Adrenal gland (tissue), 12 donors: Measurements from ENCODE around the gene GOLGA7B. TPM values are rescaled to one million over a fixed set of nuclear protein-coding genes. Genes with fewer than 3 reads are reported as not detected.

ENCODE experiments used
- DNase-seq, 7 donors: peaks; one replicate each; pipeline ENCODE4 v3.0.0-alpha.2; 2019 to 2020
- H3K27ac ChIP-seq, 5 donors: fragments of 200-600 bp; sonication (generic) in 4 of 5; 1 replicate in 3 of 5; 2 replicates in 2 of 5; pipeline versions ENCODE4 v1.5.1 to v1.8.0; 2016 to 2020; ENCODE audit warnings: mild to moderate bottlenecking in 1 of 5
- H3K27me3 ChIP-seq: fragments of 200-600 bp; 2 replicates; pipeline ENCODE4 v1.8.0; 2021
- H3K36me3 ChIP-seq, 2 donors: fragments of 200-600 bp; replicated peaks in 1 of 2; 1 replicate in 1 of 2; 2 replicates in 1 of 2; pipeline versions ENCODE4 v1.5.1 to v1.8.0; 2018 to 2022
- H3K4me1 ChIP-seq, 2 donors: fragments of 200-600 bp; replicated peaks in 1 of 2; 1 replicate in 1 of 2; 2 replicates in 1 of 2; pipeline versions ENCODE4 v1.5.1 to v1.8.0; 2018 to 2021
- H3K4me3 ChIP-seq, 4 donors: fragments of 200-600 bp; sonication (generic) in 3 of 4; one replicate each; pipeline ENCODE4 v1.5.1; 2016 to 2018
- H3K9me3 ChIP-seq, 3 donors: fragments of 200-600 bp; sonication (generic) in 1 of 3; replicated peaks in 1 of 3; 1 replicate in 2 of 3; 2 replicates in 1 of 3; pipeline versions ENCODE4 v1.5.1 to v1.8.0; 2016 to 2021
- POLR2A ChIP-seq, 2 donors: fragments of 450-650 bp; IDR thresholded peaks; one replicate each; pipeline ENCODE4 v1.6.1; 2017; ENCODE audit warnings: antibody characterized with exemption in 2 of 2, mild to moderate bottlenecking in 2 of 2, moderate library complexity in 1 of 2
- WGBS, 4 donors: extraction: QIAGEN DNeasy Blood & Tissue Kit in 2 of 4; methylation state at CpG; one replicate each; pipeline versions ENCODE4 v1.1.5 to v1.1.7; 2013 to 2017; 5-methylcytosine and 5-hydroxymethylcytosine counted together
- intact Hi-C, 2 donors: fragments of 100-400 bp; cut with DNase I; formaldehyde crosslinking; loops; one replicate each; pipeline versions ENCODE4 v1.14.1 to v1.15.0; 2022 to 2023
- polyA plus RNA-seq, 3 donors: library from polyadenylated mRNA; stranded (reverse); fragments of 200-250 nt in 2 of 3; fragments of 350-450 nt in 1 of 3; fragmentation: Illumina TruSeq in 1 of 3; extraction: RNeasy Lipid Tissue Mini Kit (QIAGEN cat#74804) in 1 of 3; gene quantifications; one replicate each; pipeline ENCODE4 v1.2.3, GENCODE V29; 2013 to 2014
- total RNA-seq, 9 donors: library from RNA; depleted of rRNA in 4 of 9; stranded (reverse); fragments of >200 nt in 4 of 9; fragments of 120-200 nt in 1 of 9; fragmentation: NEBNext Ultra II Directional in 1 of 9; extraction: Animal tissue kit (Norgen Biotek cat#: 25700) in 1 of 9; gene quantifications; one replicate each; pipeline versions ENCODE4 v1.1.0 to v1.2.4, GENCODE V29; 2013 to 2023
- TF ChIP-seq, protein P1 (sequence below), 6 experiments: fragments of 450-650 bp in 4 of 6; fragments of 200-600 bp in 2 of 6; sonication (generic) in 1 of 6; IDR thresholded peaks; 1 replicate in 5 of 6; 2 replicates in 1 of 6; pipeline versions ENCODE4 v1.5.1 to v1.8.0; 2016 to 2021; ENCODE audit warnings: antibody characterized with exemption in 6 of 6, mild to moderate bottlenecking in 2 of 6, moderate library complexity in 1 of 6
- donor health status: healthy with polysubstance abuse.
- donor health status: Bipolar disorder and iron deficiency.
- donor health status: DM: yes; HTN: yes; CAD: no.
- donor health status: DM: no; HTN: no; CAD: no.
- donor health status: DM: no; HTN: no; CAD: no.
- donor health status: DM: yes; HTN: yes; CAD: no.

GOLGA7B gene
- total and polyA plus RNA-seq, 12 donors = 0.06 to 20.3 (median 1.1) TPM

DNA sequence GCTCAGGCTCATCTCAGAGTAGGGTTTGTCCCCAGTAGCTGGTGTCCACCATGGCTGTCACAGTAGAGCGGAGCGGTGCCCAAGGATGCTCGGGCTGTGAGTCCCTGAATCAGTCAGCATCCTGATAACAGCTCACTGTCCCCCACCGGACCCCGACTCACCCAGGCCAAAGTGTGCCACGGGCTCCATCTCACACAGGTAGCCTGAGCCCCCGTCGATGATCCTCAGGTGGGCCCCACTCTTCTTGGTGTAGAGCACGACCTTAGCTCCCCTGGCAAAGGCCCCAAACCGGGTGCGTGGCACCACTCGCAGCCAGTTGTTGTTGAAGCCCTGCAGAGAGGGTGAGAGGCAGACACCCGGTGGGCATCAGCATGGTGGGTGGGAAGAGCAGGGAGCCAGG, 45.4 kb downstream of the GOLGA7B start:
- WGBS, 4 donors = 83 to 85% (median 84%) methylated on average over 7 to 13 of the region's 13 CpGs
- DNase-seq = no peak
- H3K27me3 ChIP-seq = no peaks in the 10 kb centered on the region
- TF ChIP-seq, protein P1, sequence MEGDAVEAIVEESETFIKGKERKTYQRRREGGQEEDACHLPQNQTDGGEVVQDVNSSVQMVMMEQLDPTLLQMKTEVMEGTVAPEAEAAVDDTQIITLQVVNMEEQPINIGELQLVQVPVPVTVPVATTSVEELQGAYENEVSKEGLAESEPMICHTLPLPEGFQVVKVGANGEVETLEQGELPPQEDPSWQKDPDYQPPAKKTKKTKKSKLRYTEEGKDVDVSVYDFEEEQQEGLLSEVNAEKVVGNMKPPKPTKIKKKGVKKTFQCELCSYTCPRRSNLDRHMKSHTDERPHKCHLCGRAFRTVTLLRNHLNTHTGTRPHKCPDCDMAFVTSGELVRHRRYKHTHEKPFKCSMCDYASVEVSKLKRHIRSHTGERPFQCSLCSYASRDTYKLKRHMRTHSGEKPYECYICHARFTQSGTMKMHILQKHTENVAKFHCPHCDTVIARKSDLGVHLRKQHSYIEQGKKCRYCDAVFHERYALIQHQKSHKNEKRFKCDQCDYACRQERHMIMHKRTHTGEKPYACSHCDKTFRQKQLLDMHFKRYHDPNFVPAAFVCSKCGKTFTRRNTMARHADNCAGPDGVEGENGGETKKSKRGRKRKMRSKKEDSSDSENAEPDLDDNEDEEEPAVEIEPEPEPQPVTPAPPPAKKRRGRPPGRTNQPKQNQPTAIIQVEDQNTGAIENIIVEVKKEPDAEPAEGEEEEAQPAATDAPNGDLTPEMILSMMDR (IDR thresholded peaks at IDR 0.05) = no peak
- TF ChIP-seq POLR2A (IDR thresholded peaks at IDR 0.05) = no peak
- no peaks in the 10 kb centered on the region for H3K4me1 ChIP-seq
- H3K4me3 ChIP-seq = no peak overlapping the region
- no peaks in the 10 kb centered on the region for H3K9me3 ChIP-seq
- H3K27ac ChIP-seq = no peak overlapping the region
- H3K36me3 ChIP-seq = no peaks in the 10 kb centered on the region
- intact Hi-C loops = no loop called here

DNA sequence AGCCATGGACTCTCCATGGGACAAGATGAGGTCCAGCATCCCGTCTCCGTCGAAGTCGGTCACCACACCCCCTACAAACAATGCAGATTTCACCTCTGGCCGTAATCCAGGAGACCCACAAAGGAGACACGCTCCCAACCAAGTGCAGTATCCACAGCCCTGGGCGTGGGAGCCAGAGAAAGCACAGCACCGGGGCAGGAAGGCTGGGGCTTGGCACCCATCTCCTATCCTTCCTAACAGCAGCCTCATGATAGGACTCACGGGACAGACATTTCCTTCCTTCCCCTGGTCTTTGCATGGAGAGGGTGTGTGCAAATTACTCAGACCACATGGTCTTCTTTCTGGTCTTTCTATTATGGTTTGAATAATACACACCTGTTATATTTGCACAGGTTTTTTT, 46.3 kb downstream of the GOLGA7B start:
- no peaks in the 10 kb centered on the region for H3K9me3 ChIP-seq
- 53 to 68% (median 58%) methylated on average over 7 to 9 of the region's 9 CpGs for WGBS, 4 donors
- no peak overlapping the region for H3K4me3 ChIP-seq
- no peaks in the 10 kb centered on the region for H3K4me1 ChIP-seq
- H3K36me3 ChIP-seq = no peaks in the 10 kb centered on the region
- H3K27ac ChIP-seq = no peak overlapping the region
- DNase-seq = no peak
- intact Hi-C loops = no loop called here
- H3K27me3 ChIP-seq = no peaks in the 10 kb centered on the region
- TF ChIP-seq POLR2A (IDR thresholded peaks at IDR 0.05) = no peak
- TF ChIP-seq, protein P1 (IDR thresholded peaks at IDR 0.05) = no peak

DNA sequence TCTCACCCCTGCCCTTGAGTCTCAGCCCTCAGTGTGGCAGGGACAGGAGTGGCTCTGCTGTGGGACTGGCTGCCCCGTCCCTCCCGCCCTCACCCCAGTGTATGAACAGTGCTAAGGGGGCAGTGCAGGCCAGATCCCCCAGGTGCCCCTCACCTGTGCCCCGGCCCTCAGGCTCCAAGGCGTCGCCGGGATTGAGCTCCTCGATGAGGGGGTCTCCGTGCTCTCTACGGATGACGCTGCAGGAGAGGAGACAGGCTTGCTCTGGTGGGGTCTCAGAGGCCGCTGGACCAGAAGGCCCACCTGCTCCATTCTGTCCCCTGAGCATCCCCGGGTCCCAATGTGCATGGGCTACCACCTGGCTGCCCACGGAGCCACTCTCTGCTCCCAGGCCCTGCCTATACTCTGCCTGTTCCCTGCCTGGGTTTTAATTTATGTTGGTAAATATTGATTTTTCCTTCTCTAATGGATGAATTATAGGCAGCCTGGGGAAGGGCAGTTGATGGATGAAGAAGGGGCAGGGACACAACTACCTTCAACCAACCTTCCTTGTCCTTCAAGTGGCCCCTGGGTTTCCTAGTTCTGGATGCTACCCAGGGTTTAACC, 47.2 kb downstream of the GOLGA7B start:
- no peak overlapping the region for H3K27ac ChIP-seq
- no peaks in the 10 kb centered on the region for H3K36me3 ChIP-seq
- intact Hi-C loops = no loop called here
- no peaks in the 10 kb centered on the region for H3K4me1 ChIP-seq
- no peak for DNase-seq
- H3K27me3 ChIP-seq = no peaks in the 10 kb centered on the region
- 76 to 86% (median 82%) methylated on average over 8 to 13 of the region's 13 CpGs for WGBS, 4 donors
- TF ChIP-seq, protein P1 (IDR thresholded peaks at IDR 0.05) = no peak
- TF ChIP-seq POLR2A (IDR thresholded peaks at IDR 0.05) = no peak
- no peak overlapping the region for H3K4me3 ChIP-seq
- no peaks in the 10 kb centered on the region for H3K9me3 ChIP-seq

DNA sequence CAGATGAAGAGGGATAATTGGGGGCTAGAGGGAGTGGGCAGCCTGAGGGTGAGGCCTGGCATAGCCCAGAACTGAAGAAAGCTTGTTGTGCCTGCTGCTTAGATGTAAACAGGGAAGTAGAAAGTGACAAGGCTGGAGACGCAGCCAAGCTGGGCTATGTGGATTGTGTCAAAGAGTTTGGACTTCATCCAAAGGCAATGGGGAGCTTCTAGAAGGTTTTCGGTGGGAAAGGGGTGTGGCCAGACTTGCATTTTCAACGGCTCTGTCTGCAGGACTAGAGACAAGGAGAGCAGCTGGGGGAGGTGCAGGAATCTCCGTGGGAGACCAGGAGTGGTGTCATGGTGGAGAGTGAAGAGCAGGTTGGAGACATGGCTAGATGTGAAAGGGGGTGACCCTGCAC, 48.8 kb downstream of the GOLGA7B start:
- TF ChIP-seq, protein P1 (IDR thresholded peaks at IDR 0.05) = no peak
- TF ChIP-seq POLR2A (IDR thresholded peaks at IDR 0.05) = no peak
- H3K36me3 ChIP-seq = no peaks in the 10 kb centered on the region
- H3K4me1 ChIP-seq = no peaks in the 10 kb centered on the region
- H3K27me3 ChIP-seq = no peaks in the 10 kb centered on the region
- no peak for DNase-seq
- H3K9me3 ChIP-seq = no peaks in the 10 kb centered on the region
- no peak overlapping the region for H3K27ac ChIP-seq
- no peak overlapping the region for H3K4me3 ChIP-seq
- 32 to 51% (median 41%) methylated on average over 4 of the region's 4 CpGs for WGBS, 4 donors
- intact Hi-C loops = no loop called here
